ENCODE data around the gene TBX18. TPM values are rescaled to one million over a fixed set of nuclear protein-coding genes. Genes with fewer than 3 reads are reported as not detected.

Gene TBX18
- total and polyA plus RNA-seq, 9 of the 15 experiments (the other 6 are each of a cell fraction or from before 2014, with no cell fraction given), result 4.0 to 36.1 (median 20.7) TPM

GRCh38 chr6:84788689-84789088, 24.3 kb upstream of the TBX18 start (continued):
- TF ChIP-seq TRIM24 (IDR thresholded peaks at IDR 0.05), result 0 out of 4 replicates have a peak, but pooled peaks of 1 of the 2 experiments have one; percentile 7
- no peak for TF ChIP-seq NBN (IDR thresholded peaks at IDR 0.05; ENCODE audit: low read depth)
- no peak for TF ChIP-seq POLR2B (IDR thresholded peaks at IDR 0.05; ENCODE audit: low read depth, partially characterized antibody)
- TF ChIP-seq MBD1 (CRISPR knock-in tag; IDR thresholded peaks at IDR 0.05), result no peak
- no peak for TF ChIP-seq RFX7 (CRISPR knock-in tag; IDR thresholded peaks at IDR 0.05)
- TF ChIP-seq CSDE1 (IDR thresholded peaks at IDR 0.05), result no peak
- TF ChIP-seq PCBP1 (IDR thresholded peaks at IDR 0.05; ENCODE audit: low read depth, low read length, poor library complexity, severe bottlenecking), result no peak
- no peak for TF ChIP-seq TEAD4 (IDR thresholded peaks at IDR 0.05; ENCODE audit: low read length)
- no peak for TF ChIP-seq TEAD4 (CRISPR knock-in tag; IDR thresholded peaks at IDR 0.05; ENCODE audit: borderline replicate concordance)
- TF ChIP-seq RCOR1 (IDR thresholded peaks at IDR 0.05; ENCODE audit: borderline replicate concordance in 1 of 2, low read depth in 2 of 2, low read length in 2 of 2), result peak in 1 of 2 experiments; percentile 72; a peak in 2 of 4 replicates
- TF ChIP-seq ETV6 (IDR thresholded peaks at IDR 0.05; ENCODE audit: borderline replicate concordance in 1 of 2, low read depth in 2 of 2, low read length in 1 of 2), result no peak
- no peak for TF ChIP-seq ETV6 (CRISPR knock-in tag; IDR thresholded peaks at IDR 0.05; ENCODE audit: borderline replicate concordance)
- no peak for TF ChIP-seq ZNF57 (CRISPR knock-in tag; IDR thresholded peaks at IDR 0.05)
- peak; percentile 7 for TF ChIP-seq MEIS2 (IDR thresholded peaks at IDR 0.05; ENCODE audit: partially characterized antibody)
- no peak for TF ChIP-seq SUPT5H (IDR thresholded peaks at IDR 0.05)
- TF ChIP-seq, protein P1, sequence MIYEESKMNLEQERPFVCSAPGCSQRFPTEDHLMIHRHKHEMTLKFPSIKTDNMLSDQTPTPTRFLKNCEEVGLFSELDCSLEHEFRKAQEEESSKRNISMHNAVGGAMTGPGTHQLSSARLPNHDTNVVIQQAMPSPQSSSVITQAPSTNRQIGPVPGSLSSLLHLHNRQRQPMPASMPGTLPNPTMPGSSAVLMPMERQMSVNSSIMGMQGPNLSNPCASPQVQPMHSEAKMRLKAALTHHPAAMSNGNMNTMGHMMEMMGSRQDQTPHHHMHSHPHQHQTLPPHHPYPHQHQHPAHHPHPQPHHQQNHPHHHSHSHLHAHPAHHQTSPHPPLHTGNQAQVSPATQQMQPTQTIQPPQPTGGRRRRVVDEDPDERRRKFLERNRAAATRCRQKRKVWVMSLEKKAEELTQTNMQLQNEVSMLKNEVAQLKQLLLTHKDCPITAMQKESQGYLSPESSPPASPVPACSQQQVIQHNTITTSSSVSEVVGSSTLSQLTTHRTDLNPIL (CRISPR knock-in tag; IDR thresholded peaks at IDR 0.05), result no peak
- no peak for TF ChIP-seq ZNF24 (IDR thresholded peaks at IDR 0.05)
- no peak for TF ChIP-seq HDGF (IDR thresholded peaks at IDR 0.05)
- no peak for TF ChIP-seq GTF2E2 (tag; IDR thresholded peaks at IDR 0.05)
- TF ChIP-seq STAG1 (CRISPR knock-in tag; IDR thresholded peaks at IDR 0.05; ENCODE audit: borderline replicate concordance), result no peak
- no peak for TF ChIP-seq PKNOX1 (IDR thresholded peaks at IDR 0.05)
- TF ChIP-seq SRF (CRISPR knock-in tag; IDR thresholded peaks at IDR 0.05), result no peak
- no peak for TF ChIP-seq CXXC5 (CRISPR knock-in tag; IDR thresholded peaks at IDR 0.05)
- TF ChIP-seq CBX8 (IDR thresholded peaks at IDR 0.05; ENCODE audit: borderline replicate concordance, extremely low read depth, low read depth, low read length, poor library complexity, severe bottlenecking), result no peak
- no peak for TF ChIP-seq SP1 (CRISPR knock-in tag; IDR thresholded peaks at IDR 0.05)
- no peak for TF ChIP-seq DDX20 (tag; IDR thresholded peaks at IDR 0.05; ENCODE audit: low read depth)
